DOHH2 (cell line): ENCODE measurements around the gene ABCA3.

ENCODE experiments used
- CTCF ChIP-seq: fragments of 200-600 bp; sonication (generic); IDR thresholded peaks from one replicate; pipeline ENCODE4 v1.5.1; 2014; ENCODE audit warnings: antibody characterized with exemption, mild to moderate bottlenecking, low read depth, low read length; ENCODE audit not compliant: poor library complexity, severe bottlenecking
- EZH2phosphoT487 ChIP-seq: fragments of 200-600 bp; sonication (generic); IDR thresholded peaks from 2 replicates; pipeline ENCODE4 v1.6.1; 2017; ENCODE audit warnings: borderline replicate concordance, mild to moderate bottlenecking, antibody characterized with exemption, low read length, moderate library complexity, mixed read lengths

- TF ChIP-seq CTCF: no peak
- no peak for TF ChIP-seq EZH2phosphoT487
These were observed 32.2 kb upstream of the ABCA3 start for GRCh38 chr16:2372684-2373083.
